GM19035 (cell line): ENCODE data around the gene BIN2.

ENCODE experiments used
- ATAC-seq: cut with Tn5 transposase; IDR thresholded peaks from one replicate; pipeline ENCODE4 v1.9.1; 2021; ENCODE audit not compliant: unreplicated experiment

The BIN2 gene

DNA sequence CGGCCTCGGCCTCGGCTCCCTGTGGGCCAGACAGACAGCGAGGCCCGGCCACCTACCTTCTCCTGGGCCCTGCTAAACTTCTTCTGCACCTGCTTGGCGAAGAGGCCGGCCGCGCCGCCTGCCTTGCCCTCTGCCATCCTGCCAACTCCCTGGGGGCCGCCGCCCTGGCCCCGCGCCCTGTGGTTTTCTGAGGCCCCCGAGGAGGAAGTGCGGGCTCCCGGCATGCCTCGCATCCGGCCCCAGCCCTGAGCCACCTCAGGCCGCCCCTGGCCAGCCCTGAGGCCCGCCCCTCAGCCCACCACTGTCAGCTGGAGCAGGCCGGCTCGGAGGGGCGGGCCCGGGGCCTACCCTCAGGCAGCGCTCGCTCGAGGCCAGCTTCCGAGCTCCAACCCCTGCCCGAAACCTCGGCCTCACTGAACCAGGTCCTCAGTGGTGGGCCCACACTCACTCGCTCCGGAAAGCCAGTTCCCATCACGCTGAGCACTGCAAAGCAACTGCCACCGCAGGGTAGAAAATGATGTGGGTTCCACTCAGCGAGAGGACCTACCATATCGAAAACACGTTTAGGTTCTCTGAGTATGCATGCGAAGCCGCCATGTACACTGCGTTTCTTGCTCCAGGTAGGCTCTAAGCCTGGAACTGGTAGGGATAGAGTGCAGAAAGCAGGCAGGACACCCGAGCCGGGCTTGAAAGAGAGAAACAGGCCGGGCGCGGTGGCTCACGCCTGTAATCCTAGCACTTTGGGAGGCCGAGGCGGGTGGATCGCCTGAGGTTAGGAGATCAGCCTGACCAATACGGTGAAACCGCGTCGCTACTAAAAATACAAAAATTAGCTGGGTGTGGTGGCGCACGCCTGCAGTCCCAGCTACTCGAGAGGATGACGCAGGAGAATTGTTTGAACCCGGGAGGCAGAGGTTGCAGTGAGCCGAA, at the start of gene BIN2:
TSS of gene BIN2 (minus strand) at position 209 of the 930 bp plus-strand sequence. CDS start at position 137, 72 bp downstream.
- ATAC-seq, result peak; percentile 77

GRCh38 chr12:51373187-51373586, 49.2 kb upstream of the BIN2 start:
- no peak for ATAC-seq

DNA sequence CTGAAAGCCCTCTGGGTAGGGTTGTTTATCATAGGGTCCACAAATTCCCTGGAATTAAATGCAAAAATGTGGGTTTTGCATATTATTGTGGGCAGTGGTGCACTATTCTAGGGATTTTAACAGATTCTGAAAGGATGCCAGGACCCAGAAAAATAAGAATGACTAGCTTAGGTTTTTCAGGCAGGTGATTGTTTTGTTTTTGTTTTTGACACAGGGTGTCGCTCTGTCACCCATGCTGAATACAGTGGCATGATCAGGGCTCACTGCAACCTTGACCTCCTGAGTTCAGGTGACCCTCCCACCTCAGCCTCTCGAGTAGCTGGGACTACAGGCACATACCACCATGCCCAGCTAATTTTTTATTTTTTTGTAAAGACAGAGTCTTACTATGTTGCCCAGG, 48.0 kb upstream of the BIN2 start:
- ATAC-seq, result no peak

GRCh38 chr12:51371295-51371953, 47.5 kb upstream of the BIN2 start:
- ATAC-seq, result no peak

DNA sequence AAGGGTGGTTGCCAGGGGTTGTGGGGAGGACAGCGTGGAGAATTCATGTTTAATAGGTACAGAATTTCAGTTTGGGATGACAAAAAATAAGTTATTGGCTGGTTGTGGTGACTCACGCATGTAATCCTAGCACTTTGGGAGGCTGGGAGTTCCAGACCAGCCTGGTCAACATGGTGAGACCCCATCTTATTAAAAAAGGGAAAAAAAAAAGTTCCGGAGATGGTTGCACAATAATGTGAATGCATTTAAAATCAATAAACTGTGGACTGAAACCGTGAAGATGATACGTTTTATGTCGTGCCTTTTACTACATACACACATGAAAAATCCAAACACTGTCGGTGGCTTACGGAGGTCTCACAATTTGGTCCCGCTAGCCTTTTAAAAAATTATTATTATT, 46.7 kb upstream of the BIN2 start:
- ATAC-seq, result no peak

GRCh38 chr12:51369581-51369980, 45.6 kb upstream of the BIN2 start:
- ATAC-seq, result no peak

DNA sequence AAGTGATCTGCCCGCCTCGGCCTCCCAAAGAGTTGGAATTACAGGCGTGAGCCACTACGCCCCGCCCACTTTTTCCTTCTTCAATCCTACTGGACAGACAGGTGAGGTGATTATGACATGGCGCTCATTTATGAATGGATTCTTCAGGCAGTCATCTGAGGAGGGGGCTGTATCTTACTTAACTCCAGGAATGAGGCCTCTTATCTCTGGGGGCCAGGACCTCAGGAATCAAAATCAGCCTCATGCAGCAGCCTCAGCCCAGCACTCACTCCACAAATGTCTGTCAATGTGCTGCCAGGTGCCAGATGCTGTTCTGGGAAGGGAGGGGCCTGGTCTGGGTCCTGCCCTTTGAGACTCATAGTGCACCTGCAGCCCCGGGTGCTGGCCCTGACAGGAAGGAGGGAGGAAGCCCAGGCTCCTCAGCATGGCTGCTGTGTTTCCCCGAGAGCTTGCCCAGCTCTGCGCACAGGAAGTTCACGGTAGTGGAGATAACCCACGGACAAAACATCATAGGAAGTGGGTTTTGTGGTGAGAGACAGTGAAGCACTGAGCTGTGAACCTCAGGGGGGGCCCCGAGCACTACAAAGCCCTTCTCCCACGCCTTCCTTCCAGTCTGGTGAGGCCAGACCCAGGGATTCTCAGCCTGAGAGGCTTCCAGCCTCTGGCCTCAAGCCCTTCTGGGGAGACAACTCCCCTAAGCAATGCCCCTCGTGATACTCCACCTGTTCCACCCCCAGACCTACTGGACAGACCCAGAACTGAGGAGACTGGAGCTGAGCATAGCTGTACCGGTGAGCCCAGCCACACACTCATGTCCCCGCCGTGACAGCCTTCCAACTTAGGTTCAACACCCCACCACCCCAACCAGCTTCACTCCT, 44.9 kb upstream of the BIN2 start:
- ATAC-seq, result peak; percentile 99

DNA sequence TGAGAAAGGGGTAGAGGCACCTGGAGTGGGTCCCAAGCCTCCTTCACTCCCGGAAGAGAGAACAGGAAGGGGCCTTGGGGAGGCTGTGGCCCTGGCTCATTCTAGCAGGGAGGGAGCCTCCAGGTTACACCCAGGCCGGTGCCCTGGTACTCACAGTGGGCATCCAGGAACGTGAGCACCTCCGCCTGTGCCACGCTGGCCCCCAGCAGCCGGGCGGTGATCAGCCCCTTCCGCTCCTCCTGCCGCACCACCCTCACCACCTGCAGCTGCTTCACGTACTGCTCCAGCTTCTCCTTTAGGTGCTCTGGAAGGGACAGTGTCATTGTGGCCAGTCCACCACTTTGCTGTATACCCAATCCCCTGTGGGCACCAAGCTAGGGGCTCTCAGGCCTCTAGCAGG, 41.3 kb upstream of the BIN2 start:
- ATAC-seq, result no peak

- ATAC-seq, result no peak
Measured at GRCh38 chr12:51364001-51364400, 40.0 kb upstream of the BIN2 start.

GRCh38 chr12:51362747-51363342, 38.9 kb upstream of the BIN2 start:
- ATAC-seq, result no peak

- no peak for ATAC-seq
Measured at GRCh38 chr12:51362307-51362706, 38.3 kb upstream of the BIN2 start.

- ATAC-seq, result no peak
Measured at GRCh38 chr12:51361161-51362016, 37.4 kb upstream of the BIN2 start.

DNA sequence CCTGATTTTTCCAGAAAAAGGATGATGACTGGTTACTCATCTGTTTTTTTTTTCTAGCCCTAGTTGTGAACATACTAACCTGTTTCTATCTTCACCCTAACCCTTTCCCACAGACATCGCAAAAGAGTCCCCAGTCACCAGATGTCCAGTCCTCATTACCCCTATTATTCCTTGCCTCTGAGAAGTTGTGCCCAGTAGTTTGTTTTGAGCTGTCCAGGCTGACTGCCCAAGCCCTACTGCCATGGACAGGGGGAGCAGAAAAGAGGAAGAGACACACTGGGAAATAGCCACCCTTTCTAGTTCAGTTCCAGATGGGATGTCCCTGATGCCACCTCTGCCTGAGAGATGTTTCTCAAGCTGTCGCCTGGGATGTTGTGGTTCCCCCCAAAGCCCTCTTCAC, 36.3 kb upstream of the BIN2 start:
- ATAC-seq, result no peak

DNA sequence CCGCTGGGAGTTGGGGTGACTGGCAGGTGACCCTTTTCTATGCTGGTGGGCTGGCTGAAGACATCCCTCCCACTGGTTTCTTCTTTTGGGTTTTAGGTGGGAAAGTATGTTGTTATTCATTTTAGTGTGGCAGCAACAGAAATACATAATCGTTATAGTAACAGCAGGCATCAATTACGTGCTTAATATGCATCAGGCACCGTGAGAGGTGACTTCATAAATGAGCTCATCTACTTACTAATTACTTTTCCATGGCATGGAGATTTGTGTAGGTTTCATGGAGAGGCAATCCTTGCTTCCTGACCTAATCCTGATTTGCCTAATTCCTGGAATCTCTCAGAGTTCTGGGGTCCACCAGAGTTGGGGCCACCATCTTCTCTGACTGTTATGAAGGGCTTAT, 35.9 kb upstream of the BIN2 start:
- ATAC-seq, result no peak

GRCh38 chr12:51358496-51358895, 34.5 kb upstream of the BIN2 start:
- ATAC-seq, result no peak

GRCh38 chr12:51357374-51358047, 33.5 kb upstream of the BIN2 start:
- ATAC-seq, result no peak

DNA sequence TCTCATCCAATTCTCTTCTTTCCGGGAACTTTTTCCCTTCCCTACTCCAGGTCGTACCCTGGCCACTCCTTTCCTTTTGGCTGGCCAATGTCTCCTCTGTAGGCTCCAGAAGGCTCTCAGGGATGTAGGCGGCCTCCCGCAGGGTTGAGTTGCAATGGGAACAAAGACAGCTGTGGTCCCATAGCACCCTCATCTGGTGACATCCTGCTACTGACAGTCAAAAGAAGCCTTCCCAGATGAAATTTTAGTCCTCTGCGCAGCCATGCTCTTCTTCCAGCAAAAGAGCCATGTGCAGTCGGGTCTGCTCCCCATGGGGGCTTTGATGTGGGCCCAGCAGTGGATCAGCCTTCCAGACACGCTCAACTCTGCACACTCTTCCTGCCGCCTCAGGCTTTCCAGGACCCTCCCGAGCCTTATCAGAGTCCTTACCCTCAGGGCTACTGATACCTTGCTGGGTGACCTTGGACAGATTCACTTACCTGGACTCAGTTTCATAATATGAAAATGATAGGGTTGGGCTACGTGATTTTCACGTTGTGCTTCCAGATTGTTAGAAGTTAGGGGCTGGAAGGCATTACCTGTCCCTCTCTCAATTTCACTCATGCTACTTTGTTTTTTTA, 28.0 kb upstream of the BIN2 start:
- ATAC-seq, result no peak

GRCh38 chr12:51349026-51349425, 25.1 kb upstream of the BIN2 start:
- ATAC-seq, result no peak

DNA sequence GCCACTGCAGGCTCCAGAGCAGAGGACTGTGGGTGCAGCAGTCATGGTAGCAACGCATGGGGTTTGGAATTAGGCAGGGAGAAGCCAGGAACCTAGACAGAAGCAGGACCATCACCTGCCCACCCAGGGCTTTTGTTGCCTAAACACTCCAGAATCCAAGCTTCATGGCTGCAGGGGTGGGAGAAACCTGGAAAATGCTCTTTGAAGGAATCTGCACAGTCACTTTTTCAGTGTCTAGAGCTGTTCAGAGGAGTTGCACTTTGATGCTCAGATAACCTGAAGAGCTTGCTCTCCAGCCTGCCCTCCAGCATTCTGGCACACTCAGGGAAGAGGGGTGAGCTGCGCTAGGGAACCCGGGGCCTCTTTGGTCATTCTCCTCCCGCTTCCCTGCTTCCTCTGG, 24.1 kb upstream of the BIN2 start:
- ATAC-seq, result no peak
